Stimulated activated CD4-positive, alpha-beta T cell treated with anti-CD3 and anti-CD28 coated beads, Interleukin-1b, Interleukin-23, amount 100 ng/mL, for 24 hours (primary cell): ENCODE measurements around the gene RAPGEF4.

ENCODE experiments used
- DNase-seq, 4 experiments: peaks; one replicate each; pipeline ENCODE4 v3.0.0-alpha.2; 2020; ENCODE audit warnings: low read depth in 4 of 4, low spot score in 1 of 4

RAPGEF4 gene

DNA sequence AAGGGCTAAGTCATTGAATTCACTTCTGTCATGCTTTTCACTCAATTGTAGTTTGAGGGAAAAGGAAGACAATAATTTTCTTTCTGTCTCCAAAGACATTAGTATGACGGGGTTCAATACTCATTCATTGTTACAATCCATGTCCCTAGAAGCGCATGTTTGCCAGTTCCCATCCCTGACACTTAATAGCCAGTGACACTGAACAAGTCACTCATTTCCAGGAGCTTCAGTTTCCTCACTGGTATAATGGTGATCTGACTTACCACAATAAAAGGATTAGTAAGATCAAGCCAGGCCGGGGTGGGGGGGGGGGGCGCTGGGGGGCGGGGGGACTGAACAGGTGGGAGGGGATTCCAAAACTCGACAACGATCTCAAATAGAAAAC, 195.2 kb downstream of the RAPGEF4 start:
- DNase-seq = no peak

DNA sequence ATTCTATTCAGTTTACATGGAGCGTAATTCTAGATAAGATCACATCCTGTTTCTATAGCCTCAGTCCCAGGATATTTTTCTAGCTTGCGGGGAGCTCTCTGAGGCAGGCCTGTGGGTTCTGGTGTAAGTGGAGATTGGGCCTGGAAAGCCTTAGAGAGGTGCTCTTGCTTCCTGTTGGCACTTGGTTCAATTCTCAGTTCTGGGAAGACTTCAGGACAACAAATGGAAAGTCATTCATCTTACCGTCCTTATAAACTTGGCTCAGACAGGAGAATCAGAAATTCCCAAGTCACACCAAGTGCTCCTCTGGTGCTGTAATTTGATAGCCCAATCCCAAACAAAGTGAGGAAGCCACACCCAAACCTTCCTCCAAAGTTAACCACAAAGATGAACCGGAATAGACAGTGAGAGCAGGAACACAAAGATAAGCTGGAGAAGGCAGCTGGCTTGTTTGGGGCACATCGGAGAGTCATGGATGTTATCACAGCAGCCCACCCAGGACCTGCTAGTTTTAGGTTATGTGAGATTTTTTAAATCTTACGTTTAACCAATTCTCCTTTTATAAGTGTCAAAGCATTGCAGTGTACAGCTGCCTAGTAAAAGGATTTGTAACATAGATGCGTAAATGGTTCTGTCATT, 195.7 kb downstream of the RAPGEF4 start:
- DNase-seq = no peak

- DNase-seq = peak; percentile 35 to 56 (median 42)
These were observed 196.4 kb downstream of the RAPGEF4 start for GRCh38 chr2:172931918-172932520.

DNA sequence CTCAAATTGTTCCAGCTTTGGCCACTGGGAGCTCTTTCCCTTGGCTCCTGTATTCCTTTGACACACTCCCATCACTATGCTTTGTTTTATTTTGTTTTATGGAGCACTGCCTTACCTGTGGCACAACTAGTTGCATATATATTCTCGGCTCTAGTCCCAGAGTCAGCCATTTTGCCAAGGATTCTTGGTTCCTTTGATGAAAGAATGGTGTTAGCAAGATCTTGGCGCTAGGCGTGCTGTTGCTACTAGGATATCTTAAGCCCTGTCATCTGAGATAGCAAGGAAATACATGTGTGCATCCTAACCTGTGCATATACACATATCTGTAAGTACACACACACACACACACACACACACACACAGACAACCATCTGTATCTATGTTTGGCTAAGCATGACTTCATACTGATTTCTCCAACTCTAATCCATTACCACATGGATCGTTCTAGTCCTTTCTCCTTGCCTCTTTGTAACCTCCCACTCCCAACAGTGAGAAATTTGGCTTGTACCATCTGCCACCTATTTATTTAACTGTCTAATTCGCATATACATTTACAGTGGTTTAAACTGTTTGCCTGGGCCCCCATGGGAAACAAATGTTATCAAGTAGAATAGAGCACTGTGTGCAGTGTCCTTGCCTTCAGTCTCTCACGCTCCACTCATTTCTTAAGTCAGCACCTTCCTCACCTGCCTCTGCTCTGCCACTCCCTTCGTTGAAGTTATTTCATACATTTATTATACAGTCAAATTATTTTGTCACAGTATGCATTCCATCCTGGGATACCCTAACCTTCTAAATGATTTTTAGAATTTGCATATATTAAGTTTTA, 202.5 kb downstream of the RAPGEF4 start:
- no peak for DNase-seq

- DNase-seq = no peak
These were observed 203.2 kb downstream of the RAPGEF4 start for GRCh38 chr2:172938713-172939375.

DNA sequence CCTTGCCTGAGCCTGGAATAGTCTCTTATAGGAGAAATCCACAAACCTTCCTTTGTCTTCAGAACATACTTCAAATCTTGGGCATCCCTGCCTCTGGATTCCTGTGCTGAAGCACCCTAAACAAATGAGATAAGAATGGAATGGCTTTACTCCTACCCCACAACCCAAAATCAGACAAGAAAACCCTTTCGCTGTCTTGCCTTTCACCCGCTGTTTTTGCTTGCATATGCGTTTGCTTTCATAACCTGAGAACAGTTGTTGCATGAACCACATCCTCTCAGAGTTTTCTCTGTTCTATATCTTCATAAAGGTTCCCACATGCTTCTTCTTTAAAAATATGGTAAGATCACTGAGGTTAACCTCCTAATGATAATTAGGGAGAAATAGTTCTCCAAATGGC, 207.9 kb downstream of the RAPGEF4 start:
- DNase-seq = no peak

GRCh38 chr2:172944022-172944793, 208.6 kb downstream of the RAPGEF4 start:
- no peak for DNase-seq

DNA sequence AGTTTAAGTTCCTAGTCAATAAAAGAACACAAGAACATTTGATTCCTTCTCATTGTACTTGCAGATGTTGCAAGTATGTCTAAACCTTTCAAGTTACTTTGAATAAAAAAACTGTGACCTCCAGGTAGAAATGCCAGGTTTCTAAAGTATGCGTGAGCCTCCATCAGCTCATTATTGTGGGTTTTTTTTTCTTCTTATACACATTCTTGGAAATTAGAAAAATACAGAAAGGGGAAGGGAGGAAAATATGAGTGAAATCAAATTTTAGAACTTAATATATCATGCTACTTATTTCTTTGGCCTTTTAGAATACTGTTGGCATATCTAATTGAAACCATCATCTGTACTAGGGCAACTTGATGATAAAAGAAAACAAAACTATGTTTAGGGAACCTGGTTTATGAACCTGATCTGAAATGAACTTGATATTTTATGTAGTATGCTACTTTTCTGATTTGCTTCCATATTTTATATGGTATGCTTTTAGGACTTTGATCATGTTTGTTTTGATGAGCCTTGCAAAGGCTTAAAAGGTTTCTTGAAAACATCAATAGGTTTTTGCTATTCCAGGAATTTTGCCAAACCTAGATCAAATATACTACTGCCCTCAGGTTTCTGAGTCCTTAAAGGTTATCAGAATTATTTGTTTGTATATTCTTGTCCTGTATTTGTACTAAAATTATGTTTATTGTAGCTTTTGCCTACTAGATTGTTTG, 209.3 kb downstream of the RAPGEF4 start:
- no peak for DNase-seq

DNA sequence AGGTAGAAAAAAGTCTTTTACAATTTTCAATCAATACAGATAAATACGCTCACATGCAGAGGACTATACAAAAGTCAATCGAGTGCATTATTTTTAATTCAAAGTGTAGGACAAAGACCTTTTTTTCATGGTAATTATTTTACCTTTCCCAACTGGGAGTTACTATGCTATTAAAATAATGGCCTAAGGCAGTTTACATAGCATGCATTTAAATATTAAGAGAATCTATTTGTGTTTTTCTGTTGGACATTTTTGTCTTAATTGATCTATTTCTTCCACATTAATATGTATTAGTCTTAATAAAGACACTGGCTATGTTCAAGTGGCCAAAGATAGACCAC, 209.8 kb downstream of the RAPGEF4 start:
- no peak for DNase-seq

DNA sequence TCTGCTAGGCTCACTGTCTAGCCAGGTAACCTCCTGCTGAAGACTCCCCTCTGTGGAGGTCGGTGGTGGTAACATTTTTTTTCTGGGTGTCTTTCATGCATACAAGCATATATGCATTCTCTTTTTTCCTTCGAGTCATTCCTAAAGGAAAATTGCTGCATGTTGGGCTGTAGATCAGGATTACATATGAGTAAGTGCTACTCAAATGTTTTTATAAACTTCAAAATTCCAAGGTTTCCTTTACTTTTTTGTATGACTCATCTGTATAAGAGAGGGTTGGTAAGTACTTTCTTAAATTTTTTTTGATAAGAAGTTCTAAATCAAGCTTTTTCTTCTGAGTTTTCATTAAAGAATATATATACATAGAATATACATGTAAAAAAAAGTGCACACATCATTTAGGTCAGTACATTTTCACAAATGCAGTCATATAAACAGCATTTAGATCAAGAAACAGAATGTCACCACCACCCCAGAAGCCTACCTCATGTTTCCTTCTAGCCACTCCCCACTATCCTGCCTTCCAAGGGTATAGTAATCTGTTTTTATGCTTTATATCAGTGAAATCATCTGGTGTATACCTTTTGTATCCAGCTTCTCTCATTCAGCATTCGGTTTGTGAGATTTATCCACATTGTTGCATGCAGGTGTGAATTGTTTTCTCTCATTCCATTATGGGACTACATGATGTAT, 212.0 kb downstream of the RAPGEF4 start:
- DNase-seq = no peak

DNA sequence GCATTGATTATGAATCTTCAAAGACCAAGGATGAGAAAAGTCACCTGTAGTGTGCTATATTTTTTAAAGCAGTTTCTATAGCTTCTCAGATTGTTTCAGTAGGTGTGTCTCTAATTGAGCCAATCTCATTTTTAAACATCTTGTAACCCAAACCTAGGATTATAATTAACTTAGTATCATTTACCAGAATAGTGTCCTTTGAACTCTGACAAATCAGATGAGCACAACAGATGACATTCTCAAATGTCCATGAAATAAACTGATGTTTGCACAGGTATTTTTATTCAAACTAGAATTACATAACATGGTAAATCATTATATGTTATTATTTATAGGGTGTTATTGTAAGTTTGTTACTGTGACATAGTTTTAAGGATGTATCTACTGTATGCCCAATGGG, 213.9 kb downstream of the RAPGEF4 start:
- DNase-seq = no peak

DNA sequence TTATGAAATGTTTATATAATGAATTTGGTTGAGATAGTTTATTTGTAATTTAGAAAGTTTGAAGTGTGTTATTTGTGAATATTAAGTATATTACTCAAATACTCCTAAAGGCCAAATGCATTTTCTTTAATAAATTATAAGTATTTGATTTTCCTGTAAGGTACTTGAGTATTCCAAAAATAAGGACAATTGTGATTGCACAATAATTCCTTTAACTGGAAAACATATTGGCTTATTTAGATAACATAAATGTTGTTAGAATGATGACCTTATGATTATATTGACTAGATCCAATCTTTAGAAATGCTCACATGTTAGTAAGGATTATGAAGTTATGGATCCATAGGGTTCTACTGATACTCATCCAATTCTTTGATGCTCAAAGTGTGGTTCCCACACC, 214.9 kb downstream of the RAPGEF4 start:
- no peak for DNase-seq

DNA sequence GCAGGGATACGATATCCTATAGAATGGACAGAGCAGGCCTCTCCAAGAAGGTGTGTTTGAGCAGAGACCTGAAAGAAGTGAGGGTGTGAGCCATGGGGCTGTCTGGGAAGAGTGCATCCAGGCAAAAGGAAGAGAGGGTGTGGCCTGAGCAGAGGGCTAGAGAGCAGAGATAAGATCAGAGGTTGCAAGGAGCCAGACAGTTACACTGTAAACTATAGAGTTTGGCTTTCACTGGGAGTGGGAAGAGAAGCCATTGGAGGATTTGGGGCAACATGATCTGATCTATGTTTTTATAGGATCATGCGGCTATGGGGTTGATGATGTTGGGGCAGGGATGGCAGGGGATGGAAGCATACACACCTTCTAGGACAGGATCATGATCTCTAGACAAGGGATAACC, 215.9 kb downstream of the RAPGEF4 start:
- DNase-seq = no peak

DNA sequence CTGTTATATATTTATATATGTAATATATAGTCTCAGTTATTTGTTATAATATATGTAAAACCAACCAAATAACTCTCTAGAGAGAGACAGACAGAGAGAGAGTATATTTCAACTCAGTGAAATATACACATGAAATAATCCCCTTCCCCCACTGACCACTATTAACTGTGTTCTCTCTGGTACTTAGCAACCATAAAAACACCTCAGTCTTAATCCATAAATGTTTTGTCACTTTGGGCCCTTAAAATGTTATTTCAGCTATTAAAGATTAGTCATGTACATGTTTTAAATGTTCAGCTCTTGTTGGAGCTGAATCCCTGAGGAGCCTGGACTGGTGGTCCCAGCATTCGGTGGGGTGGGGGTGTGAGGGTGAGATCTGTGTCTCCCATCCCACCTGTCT, 217.8 kb downstream of the RAPGEF4 start:
- DNase-seq = no peak

- no peak for DNase-seq
These were observed 218.6 kb downstream of the RAPGEF4 start for GRCh38 chr2:172953970-172954852.

DNA sequence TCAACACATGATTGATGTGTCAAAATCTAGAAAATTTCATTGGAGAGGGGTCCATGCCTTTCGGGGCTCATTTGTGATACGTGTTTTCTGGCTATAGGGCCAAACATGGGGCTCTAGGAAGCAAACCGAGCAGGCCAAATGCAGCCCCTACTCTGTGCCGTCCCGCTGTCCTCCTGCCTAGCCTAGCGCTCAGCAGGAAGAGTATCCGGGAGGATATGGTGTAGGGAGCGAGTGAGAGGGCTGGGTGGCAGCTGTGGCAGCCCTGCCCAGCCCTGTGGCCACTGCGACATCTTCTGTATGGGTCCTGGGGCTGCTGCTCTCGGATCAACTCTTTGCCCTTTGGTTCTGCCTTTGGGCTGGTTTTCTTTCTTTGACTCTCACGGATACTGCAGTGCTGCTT, 219.9 kb downstream of the RAPGEF4 start:
- DNase-seq = no peak

GRCh38 chr2:172957734-172958133, 222.1 kb downstream of the RAPGEF4 start:
- no peak for DNase-seq

DNA sequence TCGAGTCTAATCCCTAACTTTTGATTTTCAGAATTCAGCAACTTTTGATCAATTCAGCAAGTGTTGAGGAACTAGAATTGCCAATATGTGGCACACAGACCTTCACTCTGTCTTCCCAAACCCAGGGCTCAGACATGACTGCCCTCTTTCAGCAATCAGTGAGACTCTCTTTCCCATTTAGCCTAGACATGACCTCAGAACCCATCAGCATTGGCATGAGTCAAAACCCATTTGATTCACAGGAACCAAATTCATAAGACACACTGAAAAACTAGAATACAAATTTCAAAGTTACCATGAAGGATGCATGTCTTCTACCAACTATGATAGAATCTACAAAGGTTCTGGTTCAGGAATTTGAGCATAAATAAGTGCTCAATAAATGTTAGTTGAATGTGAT, 226.4 kb downstream of the RAPGEF4 start:
- DNase-seq = no peak

DNA sequence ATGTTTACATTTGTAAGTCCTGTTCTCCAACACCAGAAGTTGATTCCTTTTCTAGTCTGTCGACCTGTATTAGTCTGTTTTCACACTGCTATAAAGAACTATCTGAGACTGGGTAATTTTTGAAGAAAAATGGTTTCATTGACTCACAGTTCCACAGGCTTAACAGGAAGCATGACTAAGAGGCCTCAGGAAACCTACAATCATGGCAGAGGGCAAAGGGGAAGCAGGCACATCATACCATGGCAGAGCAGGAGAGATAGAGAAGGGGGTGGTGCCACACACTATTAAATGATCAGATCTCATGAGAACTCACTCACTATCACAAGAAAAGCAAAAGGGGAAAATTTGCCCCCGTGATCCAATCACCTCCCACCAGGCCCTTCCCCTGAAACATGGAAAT, 227.2 kb downstream of the RAPGEF4 start:
- no peak for DNase-seq
